AG09309 (cell line): Measurements from ENCODE around the gene KRT72.

Experiments
- DNase-seq: peaks from one replicate; pipeline ENCODE4 v3.0.0-alpha.2; 2010; ENCODE audit warnings: low read depth
- H3K4me3 ChIP-seq: 2 replicates; pipeline ENCODE4 v1.5.1; 2011; ENCODE audit warnings: mild to moderate bottlenecking, low read depth, low read length, moderate library complexity; ENCODE audit not compliant: control insufficient read depth
- TF ChIP-seq, protein P1 (sequence below): IDR thresholded peaks from 2 replicates; pipeline ENCODE4 v1.5.1; 2011; ENCODE audit warnings: mild to moderate bottlenecking, low read depth, low read length, inconsistent platforms; ENCODE audit not compliant: insufficient read depth, control insufficient read depth; ENCODE audit errors: missing control alignments

KRT72 gene

DNA sequence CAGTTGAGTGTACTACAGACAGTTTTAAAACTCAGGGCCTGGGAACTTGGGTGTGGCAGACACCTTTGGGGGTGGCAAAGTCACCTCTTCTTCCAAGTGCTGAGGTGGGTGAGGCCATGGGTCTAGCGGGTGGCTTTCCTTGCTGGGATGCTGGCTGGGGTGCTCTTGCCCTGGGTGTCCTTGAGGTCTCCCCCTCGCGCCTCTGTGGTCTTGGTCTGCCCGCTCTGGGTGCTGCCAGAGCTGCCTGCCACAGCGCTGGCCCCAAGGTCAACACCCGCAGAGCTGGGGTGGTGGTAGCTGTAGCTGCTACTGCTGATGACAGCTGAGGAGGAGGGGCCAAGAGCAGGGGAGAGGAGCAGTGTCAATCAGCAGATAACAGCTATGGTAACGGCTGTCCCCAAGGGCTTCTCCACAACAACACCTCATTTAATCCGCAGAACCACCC lies 34.4 kb downstream of the KRT72 start:
- no peak overlapping the region for H3K4me3 ChIP-seq
- TF ChIP-seq, protein P1, sequence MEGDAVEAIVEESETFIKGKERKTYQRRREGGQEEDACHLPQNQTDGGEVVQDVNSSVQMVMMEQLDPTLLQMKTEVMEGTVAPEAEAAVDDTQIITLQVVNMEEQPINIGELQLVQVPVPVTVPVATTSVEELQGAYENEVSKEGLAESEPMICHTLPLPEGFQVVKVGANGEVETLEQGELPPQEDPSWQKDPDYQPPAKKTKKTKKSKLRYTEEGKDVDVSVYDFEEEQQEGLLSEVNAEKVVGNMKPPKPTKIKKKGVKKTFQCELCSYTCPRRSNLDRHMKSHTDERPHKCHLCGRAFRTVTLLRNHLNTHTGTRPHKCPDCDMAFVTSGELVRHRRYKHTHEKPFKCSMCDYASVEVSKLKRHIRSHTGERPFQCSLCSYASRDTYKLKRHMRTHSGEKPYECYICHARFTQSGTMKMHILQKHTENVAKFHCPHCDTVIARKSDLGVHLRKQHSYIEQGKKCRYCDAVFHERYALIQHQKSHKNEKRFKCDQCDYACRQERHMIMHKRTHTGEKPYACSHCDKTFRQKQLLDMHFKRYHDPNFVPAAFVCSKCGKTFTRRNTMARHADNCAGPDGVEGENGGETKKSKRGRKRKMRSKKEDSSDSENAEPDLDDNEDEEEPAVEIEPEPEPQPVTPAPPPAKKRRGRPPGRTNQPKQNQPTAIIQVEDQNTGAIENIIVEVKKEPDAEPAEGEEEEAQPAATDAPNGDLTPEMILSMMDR: no peak
- no peak for DNase-seq

DNA sequence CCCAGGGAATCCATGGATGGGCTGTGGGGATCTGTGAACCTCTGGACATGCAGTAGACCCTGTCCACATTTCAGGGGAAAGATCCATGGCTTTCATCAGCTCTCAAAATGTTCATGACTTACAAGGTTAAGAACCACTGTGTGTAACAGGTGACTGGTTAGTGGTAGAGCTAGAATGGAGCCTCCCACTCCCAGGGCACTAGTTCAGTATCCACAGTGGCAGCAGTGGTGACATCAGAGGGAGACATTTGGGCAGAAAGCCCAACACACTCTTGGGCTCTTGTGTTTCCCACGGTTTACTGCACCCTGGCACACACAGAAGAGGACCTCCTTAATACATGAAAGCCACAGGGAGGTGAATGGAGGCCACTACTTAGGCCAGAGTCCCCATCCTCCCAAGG lies 36.7 kb downstream of the KRT72 start:
- TF ChIP-seq, protein P1: no peak
- H3K4me3 ChIP-seq: no peak overlapping the region
- no peak for DNase-seq

DNA sequence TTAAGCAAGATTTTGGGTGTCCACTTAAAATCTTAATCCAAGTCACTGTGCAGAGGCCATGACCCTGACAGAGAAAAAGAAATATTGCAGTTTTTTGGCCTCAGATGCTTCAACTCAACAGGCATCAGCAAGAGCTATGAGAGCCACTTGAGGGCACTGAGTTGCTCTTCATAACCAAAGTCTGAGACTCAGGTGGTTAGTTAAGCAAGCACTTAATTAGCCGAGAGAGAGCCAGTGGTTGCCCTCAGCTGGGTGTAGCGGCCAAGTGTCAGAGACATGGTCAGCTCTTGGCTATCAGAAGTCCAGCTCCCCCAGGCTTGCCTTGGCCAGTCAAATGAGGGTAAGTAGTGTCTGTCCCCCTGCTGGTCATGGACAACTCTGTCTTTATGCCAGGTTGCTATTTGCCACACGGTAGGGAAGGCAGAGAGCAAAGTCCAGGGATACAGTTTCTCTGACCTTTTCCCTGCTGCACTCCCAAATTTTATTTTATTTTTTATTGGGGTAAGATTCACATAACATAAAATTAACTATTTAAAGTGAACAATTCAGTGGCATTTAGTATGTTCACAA lies 39.3 kb downstream of the KRT72 start:
- TF ChIP-seq, protein P1: peak; percentile 14
- DNase-seq: no peak
- no peak overlapping the region for H3K4me3 ChIP-seq

DNA sequence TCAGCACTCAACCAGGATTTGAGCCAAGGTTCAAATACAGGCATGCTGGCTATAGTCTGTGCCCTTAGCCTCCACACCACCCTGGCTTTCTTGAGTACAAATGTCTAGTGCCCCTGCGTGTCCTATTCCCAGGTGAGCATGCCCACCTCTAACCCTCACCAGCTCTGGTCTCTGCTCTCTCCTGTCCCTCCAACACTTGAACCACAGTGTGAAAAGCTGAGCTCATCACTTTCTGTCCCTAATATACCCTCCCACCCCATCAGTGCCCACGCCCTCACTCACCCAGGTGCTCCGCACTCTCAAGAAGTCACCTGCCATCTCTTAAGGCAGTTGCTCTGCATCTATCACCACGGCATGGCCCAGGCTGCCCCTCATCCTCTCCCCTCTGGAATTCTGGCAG lies 41.3 kb downstream of the KRT72 start:
- TF ChIP-seq, protein P1: no peak
- no peak overlapping the region for H3K4me3 ChIP-seq
- no peak for DNase-seq

- no peak overlapping the region for H3K4me3 ChIP-seq
- no peak for DNase-seq
- TF ChIP-seq, protein P1: no peak
These were observed 42.4 kb downstream of the KRT72 start for GRCh38 chr12:52558781-52559445.

- DNase-seq: no peak
- TF ChIP-seq, protein P1: no peak
These were observed 43.8 kb downstream of the KRT72 start for GRCh38 chr12:52557476-52557875.

GRCh38 chr12:52555577-52555976 lies 45.7 kb downstream of the KRT72 start:
- no peak overlapping the region for H3K4me3 ChIP-seq
- no peak for DNase-seq
- TF ChIP-seq, protein P1: no peak

More at GRCh38 chr12:52557476-52557875, 43.8 kb downstream of the KRT72 start:
- H3K4me3 ChIP-seq: no peak overlapping the region
